GM12892 (cell line): Measurements from ENCODE around the gene MC3R.

Experiments
- POLR2A ChIP-seq: IDR thresholded peaks from 2 replicates; pipeline ENCODE4 v1.6.1; 2011; ENCODE audit warnings: low read depth, low read length, control low read depth
- POLR2AphosphoS5 ChIP-seq: IDR thresholded peaks from 2 replicates; pipeline ENCODE4 v1.6.1; 2011; ENCODE audit warnings: low read depth, low read length, control low read depth
- TAF1 ChIP-seq: IDR thresholded peaks from 2 replicates; pipeline ENCODE4 v1.6.1; 2011; ENCODE audit warnings: low read depth, mild to moderate bottlenecking, control low read depth, low read length, borderline replicate concordance

DNA sequence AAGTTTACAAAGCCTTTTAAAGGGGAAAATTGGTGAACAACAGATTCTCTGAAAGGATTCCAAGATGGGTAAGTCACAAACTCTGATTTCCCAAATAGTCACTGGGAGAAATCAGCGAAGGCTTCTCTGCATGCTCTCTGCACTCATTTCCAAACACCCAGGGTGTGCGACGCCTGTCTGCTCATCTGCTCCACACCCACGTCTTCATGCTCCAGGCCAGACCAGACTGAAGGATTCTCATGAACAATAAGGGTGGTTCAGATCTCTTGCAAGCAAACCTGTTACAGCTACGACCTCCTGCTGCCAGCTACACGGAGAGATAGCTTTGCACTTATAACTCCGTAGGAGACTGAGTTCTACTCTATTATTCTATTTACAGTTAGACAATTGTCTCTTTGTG is 1.4 kb downstream of the MC3R start:
- TF ChIP-seq POLR2A: no peak
- no peak for TF ChIP-seq POLR2AphosphoS5
- no peak for TF ChIP-seq TAF1
